ENCODE results near the gene CDK15. TPM values are rescaled to one million over a fixed set of nuclear protein-coding genes. Genes with fewer than 3 reads are reported as not detected.

CDK15 gene
- total RNA-seq, 1 experiment from 2014 or later, result not detected

DNA sequence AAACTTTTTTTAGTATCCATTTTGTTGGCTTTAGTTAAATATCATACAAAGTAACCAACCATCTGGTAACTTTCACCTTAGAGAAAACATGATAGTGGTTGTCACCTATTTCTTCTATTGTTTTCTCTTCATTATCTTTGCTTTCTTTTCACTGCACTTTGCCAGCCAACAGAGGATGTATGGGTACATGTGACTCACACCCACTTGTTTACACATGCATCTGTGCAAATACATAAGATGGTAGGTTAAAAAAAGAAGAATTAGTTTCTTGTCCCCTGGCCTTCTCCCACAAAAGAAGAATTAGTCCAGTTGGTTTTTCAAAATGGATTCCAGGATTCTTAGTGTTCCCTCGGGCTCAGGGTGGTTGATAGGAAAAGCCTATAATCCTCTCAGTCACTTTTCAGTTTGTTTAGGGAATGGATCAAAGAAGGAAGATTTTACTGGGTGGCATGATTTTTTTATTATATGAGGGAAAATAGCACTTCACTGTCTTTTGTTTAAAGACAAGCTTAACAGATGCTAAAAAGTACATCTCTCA lies 46.6 kb downstream of the CDK15 start:
- Histone ChIP-seq H3K9ac (ENCODE audit: low read length) (no peak overlapping the region), H3K4me1 (ENCODE audit: control insufficient read depth in 1 of 2, insufficient read depth in 2 of 2, low read length in 2 of 2) (peaks cover 0 to 8% of the 10 kb centered on the region in 2 experiments; a peak in 2 of 4 replicates), H2AFZ (ENCODE audit: low read depth, low read length, poor library complexity, severe bottlenecking) (no peak overlapping the region), H3K9me2 (ENCODE audit: insufficient read depth) (0 out of 2 replicates have a peak, but pooled peaks cover 3% of the 10 kb centered on the region), H3K9me3 (ENCODE audit: control insufficient read depth in 1 of 2, insufficient read depth in 1 of 2, low read depth in 1 of 2, low read length in 2 of 2) (no peaks in the 10 kb centered on the region), H3K4me3 (replicated peaks in 1 of 2; ENCODE audit: low read depth in 1 of 2, low read length in 2 of 2) (no peak overlapping the region), H3K4me2 (ENCODE audit: low read length) (no peak overlapping the region), H3K27me3 (ENCODE audit: insufficient read depth, low read length) (no peaks in the 10 kb centered on the region), H3K36me3 (ENCODE audit: control insufficient read depth in 1 of 2, insufficient read depth in 2 of 2, low read length in 2 of 2) (no peaks in the 10 kb centered on the region), H4K20me1 (ENCODE audit: insufficient read depth) (no peaks in the 10 kb centered on the region), H3K27ac (ENCODE audit: low read depth, low read length) (no peak overlapping the region), H3K79me2 (ENCODE audit: insufficient read depth, low read length) (no peaks in the 10 kb centered on the region)
- ChIA-PET POLR2A (no interaction called here), CTCF (no interaction called here), RAD21 (ENCODE audit: low non-redundant PET in 1 of 2, low total read pairs in 2 of 2, uncharacterized antibody in 2 of 2, unreplicated experiment in 2 of 2) (no interaction called here)
- intact Hi-C loops (cut with micrococcal nuclease), result no loop called here
- DNase-seq (ENCODE audit: low read depth, low spot score), result no peak
- ATAC-seq, result no peak
- no TSS peak for BruUV-seq (replicated peaks)
- no peak for TF ChIP-seq POLR2A (IDR thresholded peaks at IDR 0.05; ENCODE audit: borderline replicate concordance, extremely low read depth, insufficient read depth, insufficient read length)

GRCh38 chr2:201854221-201854801 lies 48.0 kb downstream of the CDK15 start:
- ATAC-seq, result peak; percentile 47; the same call in 1 of the 2 replicates

More at GRCh38 chr2:201854221-201854801, 48.0 kb downstream of the CDK15 start:
- H3K79me2 ChIP-seq (ENCODE audit: insufficient read depth, low read length), result no peaks in the 10 kb centered on the region
- TF ChIP-seq, protein P1, sequence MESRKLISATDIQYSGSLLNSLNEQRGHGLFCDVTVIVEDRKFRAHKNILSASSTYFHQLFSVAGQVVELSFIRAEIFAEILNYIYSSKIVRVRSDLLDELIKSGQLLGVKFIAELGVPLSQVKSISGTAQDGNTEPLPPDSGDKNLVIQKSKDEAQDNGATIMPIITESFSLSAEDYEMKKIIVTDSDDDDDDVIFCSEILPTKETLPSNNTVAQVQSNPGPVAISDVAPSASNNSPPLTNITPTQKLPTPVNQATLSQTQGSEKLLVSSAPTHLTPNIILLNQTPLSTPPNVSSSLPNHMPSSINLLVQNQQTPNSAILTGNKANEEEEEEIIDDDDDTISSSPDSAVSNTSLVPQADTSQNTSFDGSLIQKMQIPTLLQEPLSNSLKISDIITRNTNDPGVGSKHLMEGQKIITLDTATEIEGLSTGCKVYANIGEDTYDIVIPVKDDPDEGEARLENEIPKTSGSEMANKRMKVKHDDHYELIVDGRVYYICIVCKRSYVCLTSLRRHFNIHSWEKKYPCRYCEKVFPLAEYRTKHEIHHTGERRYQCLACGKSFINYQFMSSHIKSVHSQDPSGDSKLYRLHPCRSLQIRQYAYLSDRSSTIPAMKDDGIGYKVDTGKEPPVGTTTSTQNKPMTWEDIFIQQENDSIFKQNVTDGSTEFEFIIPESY (IDR thresholded peaks at IDR 0.05; ENCODE audit: extremely low read depth, insufficient replicate concordance, low read length), result no peak
- TF ChIP-seq POLR2AphosphoS5 (IDR thresholded peaks at IDR 0.05; ENCODE audit: low read depth, low read length) (no peak), FOSL1 (IDR thresholded peaks at IDR 0.05; ENCODE audit: low read depth) (no peak), EGR1 (IDR thresholded peaks at IDR 0.05; ENCODE audit: low read depth) (no peak), EZH2phosphoT487 (IDR thresholded peaks at IDR 0.05; ENCODE audit: borderline replicate concordance) (no peak), RAD21 (IDR thresholded peaks at IDR 0.05; ENCODE audit: low read depth) (no peak), POLR2A (IDR thresholded peaks at IDR 0.05; ENCODE audit: borderline replicate concordance, extremely low read depth, insufficient read depth, insufficient read length) (no peak), EZH2 (IDR thresholded peaks at IDR 0.05) (no peak), JUND (IDR thresholded peaks at IDR 0.05) (no peak)
- TF ChIP-seq, protein P2, sequence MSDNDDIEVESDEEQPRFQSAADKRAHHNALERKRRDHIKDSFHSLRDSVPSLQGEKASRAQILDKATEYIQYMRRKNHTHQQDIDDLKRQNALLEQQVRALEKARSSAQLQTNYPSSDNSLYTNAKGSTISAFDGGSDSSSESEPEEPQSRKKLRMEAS (IDR thresholded peaks at IDR 0.05), result no peak
- H3K36me3 ChIP-seq (ENCODE audit: control insufficient read depth in 1 of 2, insufficient read depth in 2 of 2, low read length in 2 of 2), result no peaks in the 10 kb centered on the region
- H3K4me1 ChIP-seq (ENCODE audit: control insufficient read depth in 1 of 2, insufficient read depth in 2 of 2, low read length in 2 of 2), result peaks cover 0 to 8% of the 10 kb centered on the region in 2 experiments; a peak in 2 of 4 replicates
- intact Hi-C loops (cut with micrococcal nuclease), result no loop called here
- no peak for DNase-seq (ENCODE audit: low read depth, low spot score)
- H3K9me3 ChIP-seq (ENCODE audit: control insufficient read depth in 1 of 2, insufficient read depth in 1 of 2, low read depth in 1 of 2, low read length in 2 of 2), result no peaks in the 10 kb centered on the region
- no TSS peak for BruUV-seq (replicated peaks)
- ChIA-PET RAD21 (ENCODE audit: low non-redundant PET in 1 of 2, low total read pairs in 2 of 2, uncharacterized antibody in 2 of 2, unreplicated experiment in 2 of 2) (no interaction called here), CTCF (no interaction called here), POLR2A (interaction anchor here (0.7 kb wide), 1 partner anchor 422 kb away, joined by 6 read pairs; no protein-coding TSS in a partner anchor)
- no peak overlapping the region for H3K4me3 ChIP-seq (replicated peaks in 1 of 2; ENCODE audit: low read depth in 1 of 2, low read length in 2 of 2)
- H3K27ac ChIP-seq (ENCODE audit: low read depth, low read length), result no peak overlapping the region
- H3K9ac ChIP-seq (ENCODE audit: low read length), result no peak overlapping the region
- no peak overlapping the region for H2AFZ ChIP-seq (ENCODE audit: low read depth, low read length, poor library complexity, severe bottlenecking)
- no peaks in the 10 kb centered on the region for H3K27me3 ChIP-seq (ENCODE audit: insufficient read depth, low read length)
- H3K4me2 ChIP-seq (ENCODE audit: low read length), result 0 out of 2 replicates have a peak overlapping the region, but pooled peaks have one; percentile 23
- H4K20me1 ChIP-seq (ENCODE audit: insufficient read depth), result no peaks in the 10 kb centered on the region
- no peaks in the 10 kb centered on the region for H3K9me2 ChIP-seq (ENCODE audit: insufficient read depth)

Data from HCT116 (cell line).